ENCODE measurements around the gene NRXN3. TPM values are rescaled to one million over a fixed set of nuclear protein-coding genes. Genes with fewer than 3 reads are reported as not detected.

The NRXN3 gene
- total and polyA plus RNA-seq, 4 donors: 1.4 to 8.3 (median 4.4) TPM

- no peak for DNase-seq
- no peak for ATAC-seq (ENCODE audit: insufficient read depth, low FRiP score)
Measured at GRCh38 chr14:79516009-79516408, 1345.8 kb downstream of the NRXN3 start.

GRCh38 chr14:79525416-79525815, 1355.2 kb downstream of the NRXN3 start:
- ATAC-seq (ENCODE audit: insufficient read depth, low FRiP score): no peak
- Histone ChIP-seq H3K36me3 (ENCODE audit: control insufficient read depth in 4 of 4, insufficient read depth in 4 of 4, low read length in 4 of 4) (no peaks in the 10 kb centered on the region), H3K9me3 (ENCODE audit: control insufficient read depth in 4 of 4, insufficient read depth in 3 of 4, low read length in 3 of 4) (no peaks in the 10 kb centered on the region), H3K27me3 (ENCODE audit: control insufficient read depth in 3 of 3, insufficient read depth in 3 of 3, low read length in 2 of 3) (no peaks in the 10 kb centered on the region), H3K27ac (ENCODE audit: low read depth in 1 of 2, low read length in 1 of 2) (no peak overlapping the region), H3K4me1 (ENCODE audit: control insufficient read depth in 5 of 5, insufficient read depth in 5 of 5, low read length in 5 of 5) (no peaks in the 10 kb centered on the region), H3K4me3 (no peak overlapping the region), H3K9ac (ENCODE audit: insufficient read depth in 1 of 2, low read length in 2 of 2) (no peak overlapping the region)
- WGBS, 2 donors: 78 to 92% methylated on average over 3 of the region's 3 CpGs
- DNase-seq: no peak
- TF ChIP-seq CTCF (IDR thresholded peaks at IDR 0.05; ENCODE audit: control extremely low read depth, extremely low read depth): no peak

More at GRCh38 chr14:79516009-79516408, 1345.8 kb downstream of the NRXN3 start:
- no peak overlapping the region for H3K9ac ChIP-seq (ENCODE audit: insufficient read depth in 1 of 2, low read length in 2 of 2)
- WGBS, 2 donors: 70 to 89% methylated on average over 2 of the region's 2 CpGs
- H3K27me3 ChIP-seq (ENCODE audit: control insufficient read depth in 3 of 3, insufficient read depth in 3 of 3, low read length in 2 of 3): no peaks in the 10 kb centered on the region
- TF ChIP-seq CTCF (IDR thresholded peaks at IDR 0.05; ENCODE audit: control extremely low read depth, extremely low read depth): no peak
- H3K4me3 ChIP-seq: no peak overlapping the region
- H3K9me3 ChIP-seq (ENCODE audit: control insufficient read depth in 4 of 4, insufficient read depth in 3 of 4, low read length in 3 of 4): no peaks in the 10 kb centered on the region
- H3K27ac ChIP-seq (ENCODE audit: low read depth in 1 of 2, low read length in 1 of 2): no peak overlapping the region
- H3K36me3 ChIP-seq (ENCODE audit: control insufficient read depth in 4 of 4, insufficient read depth in 4 of 4, low read length in 4 of 4): no peaks in the 10 kb centered on the region
- H3K4me1 ChIP-seq (ENCODE audit: control insufficient read depth in 5 of 5, insufficient read depth in 5 of 5, low read length in 5 of 5): peaks cover 0 to 3% (median 0%) of the 10 kb centered on the region in 5 donors

- 89 to 92% methylated on average over 16 of the region's 16 CpGs for WGBS, 2 donors
- H3K27ac ChIP-seq (ENCODE audit: low read depth in 1 of 2, low read length in 1 of 2): no peak overlapping the region
Measured at GRCh38 chr14:79528828-79529416, 1358.7 kb downstream of the NRXN3 start.

More at GRCh38 chr14:79528828-79529416, 1358.7 kb downstream of the NRXN3 start:
- no peak for TF ChIP-seq CTCF (IDR thresholded peaks at IDR 0.05; ENCODE audit: control extremely low read depth, extremely low read depth)
- Histone ChIP-seq H3K9ac (ENCODE audit: insufficient read depth in 1 of 2, low read length in 2 of 2) (no peak overlapping the region), H3K36me3 (ENCODE audit: control insufficient read depth in 4 of 4, insufficient read depth in 4 of 4, low read length in 4 of 4) (no peaks in the 10 kb centered on the region), H3K4me3 (no peak overlapping the region), H3K9me3 (ENCODE audit: control insufficient read depth in 4 of 4, insufficient read depth in 3 of 4, low read length in 3 of 4) (no peaks in the 10 kb centered on the region), H3K4me1 (ENCODE audit: control insufficient read depth in 5 of 5, insufficient read depth in 5 of 5, low read length in 5 of 5) (no peaks in the 10 kb centered on the region), H3K27me3 (ENCODE audit: control insufficient read depth in 3 of 3, insufficient read depth in 3 of 3, low read length in 2 of 3) (no peaks in the 10 kb centered on the region)
- DNase-seq: no peak
- no peak for ATAC-seq (ENCODE audit: insufficient read depth, low FRiP score)

Measured in lung (tissue), 12 donors.